Neural cell (in vitro differentiated cells): Measurements from ENCODE around the gene MAGEA11.

Experiments used
- EZH2 ChIP-seq: fragments of 200-600, 300-800 bp; shearing (Covaris generic), sonication (generic); IDR thresholded peaks from 2 replicates; pipeline ENCODE4 v1.6.1; 2014; ENCODE audit warnings: antibody characterized with exemption, low read length, borderline replicate concordance, mild to moderate bottlenecking; ENCODE audit not compliant: insufficient read depth, poor library complexity, severe bottlenecking
- MXI1 ChIP-seq: fragments of 450-650 bp; conservative IDR thresholded peaks from 2 replicates; pipeline ENCODE4 v1.6.1; 2014; ENCODE audit warnings: antibody characterized with exemption, mild to moderate bottlenecking; ENCODE audit not compliant: poor library complexity, severe bottlenecking
- POLR2AphosphoS5 ChIP-seq: IDR thresholded peaks from 2 replicates; pipeline ENCODE4 v1.6.1; 2012
- RAD21 ChIP-seq: fragments of 450-650 bp; conservative IDR thresholded peaks from 2 replicates; pipeline ENCODE4 v1.6.1; 2014; ENCODE audit warnings: antibody characterized with exemption, mild to moderate bottlenecking, moderate library complexity
- TAF1 ChIP-seq: IDR thresholded peaks from 2 replicates; pipeline ENCODE4 v1.6.1; 2012; ENCODE audit warnings: low read depth
- TF ChIP-seq, protein P1 (sequence below): fragments of 450-650 bp; IDR thresholded peaks from 2 replicates; pipeline ENCODE4 v1.5.1; 2014; ENCODE audit warnings: antibody characterized with exemption, mild to moderate bottlenecking, moderate library complexity; ENCODE audit not compliant: poor library complexity, severe bottlenecking

DNA sequence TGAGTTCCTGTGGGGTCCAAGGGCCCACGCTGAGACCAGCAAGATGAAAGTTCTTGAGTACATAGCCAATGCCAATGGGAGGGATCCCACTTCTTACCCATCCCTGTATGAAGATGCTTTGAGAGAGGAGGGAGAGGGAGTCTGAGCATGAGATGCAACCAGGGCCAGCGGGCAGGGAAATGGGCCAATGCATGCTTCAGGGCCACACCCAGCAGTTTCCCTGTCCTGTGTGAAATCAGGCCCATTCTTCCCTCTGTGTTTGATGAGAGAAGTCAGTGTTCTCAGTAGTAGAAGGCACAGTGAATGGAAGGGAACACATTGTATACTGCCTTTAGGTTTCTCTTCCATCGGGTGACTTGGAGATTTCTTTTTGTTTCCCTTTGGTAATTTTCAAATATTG lies 4.8 kb downstream of the MAGEA11 start:
- TF ChIP-seq, protein P1, sequence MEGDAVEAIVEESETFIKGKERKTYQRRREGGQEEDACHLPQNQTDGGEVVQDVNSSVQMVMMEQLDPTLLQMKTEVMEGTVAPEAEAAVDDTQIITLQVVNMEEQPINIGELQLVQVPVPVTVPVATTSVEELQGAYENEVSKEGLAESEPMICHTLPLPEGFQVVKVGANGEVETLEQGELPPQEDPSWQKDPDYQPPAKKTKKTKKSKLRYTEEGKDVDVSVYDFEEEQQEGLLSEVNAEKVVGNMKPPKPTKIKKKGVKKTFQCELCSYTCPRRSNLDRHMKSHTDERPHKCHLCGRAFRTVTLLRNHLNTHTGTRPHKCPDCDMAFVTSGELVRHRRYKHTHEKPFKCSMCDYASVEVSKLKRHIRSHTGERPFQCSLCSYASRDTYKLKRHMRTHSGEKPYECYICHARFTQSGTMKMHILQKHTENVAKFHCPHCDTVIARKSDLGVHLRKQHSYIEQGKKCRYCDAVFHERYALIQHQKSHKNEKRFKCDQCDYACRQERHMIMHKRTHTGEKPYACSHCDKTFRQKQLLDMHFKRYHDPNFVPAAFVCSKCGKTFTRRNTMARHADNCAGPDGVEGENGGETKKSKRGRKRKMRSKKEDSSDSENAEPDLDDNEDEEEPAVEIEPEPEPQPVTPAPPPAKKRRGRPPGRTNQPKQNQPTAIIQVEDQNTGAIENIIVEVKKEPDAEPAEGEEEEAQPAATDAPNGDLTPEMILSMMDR: no peak
- TF ChIP-seq RAD21 (no peak), EZH2 (no peak), POLR2AphosphoS5 (no peak), MXI1 (no peak), TAF1 (no peak)
